ENCODE results near the gene SMCO2.

The SMCO2 gene

GRCh38 chr12:27498761-27499160 is 52.2 kb downstream of the SMCO2 start:
- Histone ChIP-seq H3K36me3 (ENCODE audit: insufficient read depth, low read length) (no peaks in the 10 kb centered on the region), H3K27ac (ENCODE audit: low read depth, low read length) (no peak overlapping the region), H3K27me3 (ENCODE audit: insufficient read depth, low read length) (no peaks in the 10 kb centered on the region), H3K4me3 (ENCODE audit: low read depth, low read length) (no peak overlapping the region), H3K4me1 (ENCODE audit: control insufficient read depth, insufficient read depth, low read length, unreplicated experiment) (no peaks in the 10 kb centered on the region), H3K79me2 (ENCODE audit: control insufficient read depth, insufficient read depth, low read length, unreplicated experiment) (no peaks in the 10 kb centered on the region), H2AFZ (ENCODE audit: low read length, unreplicated experiment) (no peak overlapping the region)

DNA sequence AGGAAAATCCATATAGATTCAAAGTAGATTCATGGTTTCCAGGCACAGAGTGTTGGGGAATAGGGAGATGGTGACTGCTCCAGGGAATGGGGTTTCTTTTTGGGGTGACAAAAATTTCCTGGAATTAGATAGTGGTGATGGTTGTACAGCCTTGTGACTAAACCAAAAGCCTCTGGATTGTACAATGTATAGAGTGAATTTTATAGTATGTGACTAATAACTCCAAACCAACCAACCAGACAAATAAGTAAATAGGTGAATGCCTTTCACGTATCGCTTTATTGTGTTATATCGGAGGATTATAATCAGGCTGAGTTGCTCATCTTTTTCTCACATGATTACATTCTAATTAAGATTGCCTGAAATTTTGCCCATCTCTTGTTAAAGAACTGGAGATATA is 52.8 kb downstream of the SMCO2 start:
- no peak overlapping the region for H2AFZ ChIP-seq (ENCODE audit: low read length, unreplicated experiment)
- H3K4me1 ChIP-seq (ENCODE audit: control insufficient read depth, insufficient read depth, low read length, unreplicated experiment), result peaks cover 5% of the 10 kb centered on the region
- no peaks in the 10 kb centered on the region for H3K36me3 ChIP-seq (ENCODE audit: insufficient read depth, low read length)
- no peaks in the 10 kb centered on the region for H3K79me2 ChIP-seq (ENCODE audit: control insufficient read depth, insufficient read depth, low read length, unreplicated experiment)
- H3K4me3 ChIP-seq (ENCODE audit: low read depth, low read length), result no peak overlapping the region
- no peak overlapping the region for H3K27ac ChIP-seq (ENCODE audit: low read depth, low read length)
- no peaks in the 10 kb centered on the region for H3K27me3 ChIP-seq (ENCODE audit: insufficient read depth, low read length)

- Histone ChIP-seq H3K4me1 (ENCODE audit: control insufficient read depth, insufficient read depth, low read length, unreplicated experiment) (peaks cover 17% of the 10 kb centered on the region), H3K79me2 (ENCODE audit: control insufficient read depth, insufficient read depth, low read length, unreplicated experiment) (no peaks in the 10 kb centered on the region)
These were observed 54.0 kb downstream of the SMCO2 start for GRCh38 chr12:27500546-27500945.

GRCh38 chr12:27502021-27502435 is 55.5 kb downstream of the SMCO2 start:
- H3K36me3 ChIP-seq (ENCODE audit: insufficient read depth, low read length), result no peaks in the 10 kb centered on the region
- H3K27me3 ChIP-seq (ENCODE audit: insufficient read depth, low read length), result no peaks in the 10 kb centered on the region
- H3K4me1 ChIP-seq (ENCODE audit: control insufficient read depth, insufficient read depth, low read length, unreplicated experiment), result peaks cover 19% of the 10 kb centered on the region
- no peaks in the 10 kb centered on the region for H3K79me2 ChIP-seq (ENCODE audit: control insufficient read depth, insufficient read depth, low read length, unreplicated experiment)
- no peak overlapping the region for H3K27ac ChIP-seq (ENCODE audit: low read depth, low read length)
- no peak overlapping the region for H3K4me3 ChIP-seq (ENCODE audit: low read depth, low read length)
- no peak overlapping the region for H2AFZ ChIP-seq (ENCODE audit: low read length, unreplicated experiment)

More at GRCh38 chr12:27500546-27500945, 54.0 kb downstream of the SMCO2 start:
- H3K4me3 ChIP-seq (ENCODE audit: low read depth, low read length), result no peak overlapping the region
- H3K27ac ChIP-seq (ENCODE audit: low read depth, low read length), result no peak overlapping the region
- no peaks in the 10 kb centered on the region for H3K27me3 ChIP-seq (ENCODE audit: insufficient read depth, low read length)
- peak overlapping the region; percentile 20 for H2AFZ ChIP-seq (ENCODE audit: low read length, unreplicated experiment)
- no peaks in the 10 kb centered on the region for H3K36me3 ChIP-seq (ENCODE audit: insufficient read depth, low read length)

DNA sequence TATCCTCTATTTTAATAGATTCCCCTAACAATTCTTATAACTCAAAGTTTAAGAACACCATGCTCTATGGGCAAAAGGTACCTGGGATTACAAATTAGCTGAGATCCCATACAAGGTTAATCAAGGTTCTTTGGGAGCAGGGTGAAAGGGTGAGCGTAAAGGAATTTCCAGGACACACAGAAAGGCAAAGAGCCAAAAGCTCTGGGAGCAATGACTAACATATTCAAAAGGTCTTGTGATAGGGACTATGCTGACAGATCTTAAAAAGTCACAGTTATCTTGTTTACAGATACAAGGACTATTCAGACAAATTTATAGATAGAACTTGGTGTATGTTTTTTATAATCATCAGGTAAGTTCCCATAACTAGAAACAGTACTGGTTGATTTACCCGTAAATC is 58.0 kb downstream of the SMCO2 start:
- H3K4me1 ChIP-seq (ENCODE audit: control insufficient read depth, insufficient read depth, low read length, unreplicated experiment), result peaks cover 19% of the 10 kb centered on the region
- H3K36me3 ChIP-seq (ENCODE audit: insufficient read depth, low read length), result no peaks in the 10 kb centered on the region
- no peaks in the 10 kb centered on the region for H3K27me3 ChIP-seq (ENCODE audit: insufficient read depth, low read length)
- H2AFZ ChIP-seq (ENCODE audit: low read length, unreplicated experiment), result peak overlapping the region; percentile 26
- no peaks in the 10 kb centered on the region for H3K79me2 ChIP-seq (ENCODE audit: control insufficient read depth, insufficient read depth, low read length, unreplicated experiment)
- peak overlapping the region; percentile 78 for H3K27ac ChIP-seq (ENCODE audit: low read depth, low read length)
- 0 out of 2 replicates have a peak overlapping the region, but pooled peaks have one; percentile 4 for H3K4me3 ChIP-seq (ENCODE audit: low read depth, low read length)

DNA sequence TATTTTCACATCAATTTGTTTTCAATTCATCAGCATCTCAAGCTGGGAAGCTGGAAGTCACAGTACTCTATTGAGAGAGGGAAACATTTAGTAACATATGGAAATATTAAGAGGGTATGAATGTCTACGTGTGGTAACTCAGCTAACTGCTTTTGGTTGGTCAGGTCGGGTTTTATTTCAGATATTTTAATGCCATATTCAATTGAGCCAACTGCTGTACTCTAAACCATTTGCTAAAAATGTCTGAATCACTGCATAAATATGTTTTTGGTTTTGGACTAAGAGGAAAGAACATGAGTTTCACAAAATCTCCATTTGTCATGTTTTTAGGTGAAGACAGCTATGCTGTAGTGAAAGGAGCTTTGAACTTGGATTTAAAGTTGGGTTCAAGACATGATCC is 58.6 kb downstream of the SMCO2 start:
- H3K27me3 ChIP-seq (ENCODE audit: insufficient read depth, low read length), result no peaks in the 10 kb centered on the region
- peak overlapping the region; percentile 78 for H3K27ac ChIP-seq (ENCODE audit: low read depth, low read length)
- no peaks in the 10 kb centered on the region for H3K36me3 ChIP-seq (ENCODE audit: insufficient read depth, low read length)
- H3K4me3 ChIP-seq (ENCODE audit: low read depth, low read length), result peak overlapping the region; percentile 33; the same call in 1 of the 2 replicates
- peak overlapping the region; percentile 26 for H2AFZ ChIP-seq (ENCODE audit: low read length, unreplicated experiment)
- no peaks in the 10 kb centered on the region for H3K79me2 ChIP-seq (ENCODE audit: control insufficient read depth, insufficient read depth, low read length, unreplicated experiment)
- H3K4me1 ChIP-seq (ENCODE audit: control insufficient read depth, insufficient read depth, low read length, unreplicated experiment), result peaks cover 19% of the 10 kb centered on the region

DNA sequence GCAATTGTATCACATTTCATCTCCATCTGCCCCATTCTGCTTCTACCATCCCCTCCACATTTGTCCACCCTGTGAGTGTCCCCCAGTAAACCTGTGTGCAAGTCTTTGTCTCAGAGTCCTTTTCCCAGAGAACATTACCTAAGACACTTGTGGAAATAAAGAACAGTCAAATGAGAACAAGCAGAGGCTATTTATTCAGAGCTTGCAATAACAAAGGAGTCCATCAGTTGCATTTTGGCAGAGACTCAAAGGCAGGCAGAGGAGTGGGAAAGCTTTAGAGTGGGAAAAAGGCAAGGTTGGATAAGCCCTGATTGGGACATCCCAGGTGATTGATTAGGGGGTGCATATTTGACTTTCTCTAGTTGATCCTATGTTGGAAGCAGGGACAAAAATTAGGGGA is 59.2 kb downstream of the SMCO2 start:
- H3K4me1 ChIP-seq (ENCODE audit: control insufficient read depth, insufficient read depth, low read length, unreplicated experiment), result peaks cover 19% of the 10 kb centered on the region
- H3K27me3 ChIP-seq (ENCODE audit: insufficient read depth, low read length), result no peaks in the 10 kb centered on the region
- no peak overlapping the region for H3K4me3 ChIP-seq (ENCODE audit: low read depth, low read length)
- H3K27ac ChIP-seq (ENCODE audit: low read depth, low read length), result peak overlapping the region; percentile 78; the same call in 1 of the 2 replicates
- no peaks in the 10 kb centered on the region for H3K79me2 ChIP-seq (ENCODE audit: control insufficient read depth, insufficient read depth, low read length, unreplicated experiment)
- peak overlapping the region; percentile 26 for H2AFZ ChIP-seq (ENCODE audit: low read length, unreplicated experiment)
- H3K36me3 ChIP-seq (ENCODE audit: insufficient read depth, low read length), result no peaks in the 10 kb centered on the region

- H3K79me2 ChIP-seq (ENCODE audit: control insufficient read depth, insufficient read depth, low read length, unreplicated experiment), result no peaks in the 10 kb centered on the region
- H3K27me3 ChIP-seq (ENCODE audit: insufficient read depth, low read length), result no peaks in the 10 kb centered on the region
- H3K36me3 ChIP-seq (ENCODE audit: insufficient read depth, low read length), result no peaks in the 10 kb centered on the region
- H2AFZ ChIP-seq (ENCODE audit: low read length, unreplicated experiment), result no peak overlapping the region
- H3K4me1 ChIP-seq (ENCODE audit: control insufficient read depth, insufficient read depth, low read length, unreplicated experiment), result peaks cover 19% of the 10 kb centered on the region
- H3K27ac ChIP-seq (ENCODE audit: low read depth, low read length), result no peak overlapping the region
- H3K4me3 ChIP-seq (ENCODE audit: low read depth, low read length), result no peak overlapping the region
These were observed 60.2 kb downstream of the SMCO2 start for GRCh38 chr12:27506645-27507189.

GRCh38 chr12:27508736-27509431 is 62.3 kb downstream of the SMCO2 start:
- Histone ChIP-seq H3K79me2 (ENCODE audit: control insufficient read depth, insufficient read depth, low read length, unreplicated experiment) (no peaks in the 10 kb centered on the region), H2AFZ (ENCODE audit: low read length, unreplicated experiment) (no peak overlapping the region)

GRCh38 chr12:27511031-27511722 is 64.6 kb downstream of the SMCO2 start:
- H3K36me3 ChIP-seq (ENCODE audit: insufficient read depth, low read length), result no peaks in the 10 kb centered on the region
- H3K79me2 ChIP-seq (ENCODE audit: control insufficient read depth, insufficient read depth, low read length, unreplicated experiment), result no peaks in the 10 kb centered on the region
- H3K27me3 ChIP-seq (ENCODE audit: insufficient read depth, low read length), result no peaks in the 10 kb centered on the region
- no peaks in the 10 kb centered on the region for H3K4me1 ChIP-seq (ENCODE audit: control insufficient read depth, insufficient read depth, low read length, unreplicated experiment)
- H3K27ac ChIP-seq (ENCODE audit: low read depth, low read length), result no peak overlapping the region
- no peak overlapping the region for H3K4me3 ChIP-seq (ENCODE audit: low read depth, low read length)
- H2AFZ ChIP-seq (ENCODE audit: low read length, unreplicated experiment), result peak overlapping the region; percentile 15

More at GRCh38 chr12:27508736-27509431, 62.3 kb downstream of the SMCO2 start:
- Histone ChIP-seq H3K4me1 (ENCODE audit: control insufficient read depth, insufficient read depth, low read length, unreplicated experiment) (peaks cover 19% of the 10 kb centered on the region), H3K27ac (ENCODE audit: low read depth, low read length) (no peak overlapping the region), H3K4me3 (ENCODE audit: low read depth, low read length) (no peak overlapping the region), H3K27me3 (ENCODE audit: insufficient read depth, low read length) (no peaks in the 10 kb centered on the region), H3K36me3 (ENCODE audit: insufficient read depth, low read length) (no peaks in the 10 kb centered on the region)

DNA sequence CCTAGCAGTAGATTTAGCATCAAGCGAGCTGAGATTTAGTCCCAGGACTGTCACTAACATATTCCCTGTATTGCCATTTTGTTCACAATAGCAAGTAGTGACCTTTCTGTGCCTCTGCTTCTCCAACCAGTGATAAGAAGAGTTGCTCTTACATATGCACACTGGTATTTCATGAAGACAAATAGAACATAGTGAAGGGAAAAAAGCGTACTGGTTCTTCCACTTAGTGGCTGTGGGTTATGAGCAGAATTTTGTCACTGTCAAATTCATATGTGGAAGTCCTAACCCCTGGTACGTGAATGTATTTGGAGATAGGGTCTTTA is 65.1 kb downstream of the SMCO2 start:
- H3K4me3 ChIP-seq (ENCODE audit: low read depth, low read length), result no peak overlapping the region
- peak overlapping the region; percentile 15 for H2AFZ ChIP-seq (ENCODE audit: low read length, unreplicated experiment)
- H3K4me1 ChIP-seq (ENCODE audit: control insufficient read depth, insufficient read depth, low read length, unreplicated experiment), result no peaks in the 10 kb centered on the region
- H3K36me3 ChIP-seq (ENCODE audit: insufficient read depth, low read length), result no peaks in the 10 kb centered on the region
- H3K27ac ChIP-seq (ENCODE audit: low read depth, low read length), result no peak overlapping the region
- H3K27me3 ChIP-seq (ENCODE audit: insufficient read depth, low read length), result no peaks in the 10 kb centered on the region
- no peaks in the 10 kb centered on the region for H3K79me2 ChIP-seq (ENCODE audit: control insufficient read depth, insufficient read depth, low read length, unreplicated experiment)

All from ACC112 (cell line).